NOMO-1 treated with dmso at 0.1 percent for 144 hours (cell line): ENCODE measurements around the gene DDX25.
"Not testable (repeated sequence)": the region's sequence is repeated elsewhere in the genome, so short reads cannot be mapped to it uniquely, and the experiment has no call there.

ENCODE experiments used
- DNase-seq: peaks from one replicate; lab custom pipeline; 2025; ENCODE audit not compliant: unreplicated experiment; lab: John Stamatoyannopoulos, UW

Gene DDX25

GRCh38 chr11:125902927-125903710 lies 1.2 kb upstream of the DDX25 start, which contains the start of gene PUS3:
PUS3 (minus strand) TSS chr11:125903206; CDS start chr11:125896284, 6,922 bp downstream.
- DNase-seq: peak; percentile 69

- DNase-seq: no peak
Observed at GRCh38 chr11:125904678-125905077, 370 bp downstream of the DDX25 start.

DNA sequence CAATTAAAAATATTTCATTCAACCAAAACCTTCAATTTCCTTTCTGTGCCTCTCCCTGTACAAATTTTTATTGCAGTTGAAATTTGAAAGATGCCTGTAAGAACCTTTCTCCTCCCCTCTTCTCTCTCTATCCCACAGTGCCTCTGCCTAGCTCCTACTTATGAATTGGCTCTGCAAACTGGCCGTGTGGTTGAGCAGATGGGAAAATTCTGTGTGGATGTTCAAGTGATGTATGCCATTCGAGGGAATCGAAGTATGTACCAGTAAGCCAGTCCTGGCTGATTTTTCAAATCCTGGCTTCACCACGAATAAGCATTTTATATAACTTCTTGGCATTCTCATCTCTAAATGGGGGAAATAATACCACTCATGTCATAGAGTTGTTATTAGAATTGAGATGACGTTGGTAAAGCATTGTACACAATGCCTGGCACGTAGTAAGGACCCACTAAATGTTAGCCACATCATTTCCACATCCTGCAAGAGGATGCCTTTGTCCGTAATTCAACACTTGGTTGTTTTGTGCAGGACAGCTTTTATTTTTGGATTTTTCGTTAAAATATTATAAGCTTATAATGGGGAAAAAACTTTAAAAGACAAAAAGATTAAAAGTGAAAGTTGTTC lies 6.0 kb downstream of the DDX25 start:
- DNase-seq: no peak

DNA sequence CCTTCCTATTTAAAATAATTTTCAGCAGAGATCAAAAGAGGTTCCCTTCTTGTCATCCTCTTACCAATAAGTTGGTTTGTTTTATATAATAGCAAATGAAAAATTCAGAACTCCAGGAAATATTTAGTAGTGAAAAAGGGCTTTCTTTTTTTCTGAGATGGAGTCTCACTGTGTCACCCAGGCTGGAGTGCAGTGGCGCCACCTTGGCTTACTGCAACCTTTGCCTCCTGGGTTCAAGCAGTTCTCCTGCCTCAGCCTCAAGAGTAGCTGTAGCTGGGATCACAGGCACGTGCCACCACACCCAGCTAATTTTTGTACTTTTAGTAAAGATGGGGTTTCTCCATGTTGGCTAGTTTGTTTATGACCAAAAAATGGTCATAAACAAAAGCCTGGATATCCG lies 10.3 kb downstream of the DDX25 start:
- DNase-seq: not testable (repeated sequence)

DNA sequence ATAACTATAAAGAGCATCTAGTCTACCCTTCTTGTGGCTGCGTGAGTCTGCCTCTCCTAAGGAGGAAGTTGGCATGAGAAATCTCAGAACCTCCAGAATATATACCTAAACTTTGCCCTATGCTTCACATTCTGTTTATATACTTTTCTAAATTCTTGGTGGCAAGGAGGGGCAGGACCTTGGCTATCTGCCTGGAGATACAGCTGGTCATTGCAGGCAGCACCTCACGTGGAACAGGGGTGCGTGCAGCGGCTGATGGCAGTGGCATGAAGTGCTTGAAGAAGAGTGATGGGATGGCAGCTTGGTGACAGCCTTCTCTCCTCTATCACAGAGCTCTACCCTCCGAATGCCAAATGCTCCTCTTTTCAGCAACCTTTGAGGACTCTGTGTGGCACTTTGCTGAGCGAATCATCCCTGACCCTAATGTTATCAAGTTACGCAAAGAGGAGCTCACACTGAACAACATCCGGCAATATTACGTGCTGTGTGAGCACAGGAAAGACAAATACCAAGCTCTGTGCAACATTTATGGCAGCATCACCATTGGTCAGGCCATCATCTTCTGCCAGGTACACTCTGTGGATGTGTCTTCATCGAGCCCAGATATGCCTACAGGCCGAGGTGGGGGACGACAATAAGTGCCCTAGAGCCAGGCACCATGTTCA lies 12.5 kb downstream of the DDX25 start:
- DNase-seq: no peak

GRCh38 chr11:125918140-125918840 lies 14.0 kb downstream of the DDX25 start:
- DNase-seq: no peak

- no peak for DNase-seq
Observed at GRCh38 chr11:125921042-125921441, 16.7 kb downstream of the DDX25 start.

- no peak for DNase-seq
Observed at GRCh38 chr11:125922156-125922555, 17.8 kb downstream of the DDX25 start.

GRCh38 chr11:125923012-125923579 lies 18.8 kb downstream of the DDX25 start:
- DNase-seq: peak; percentile 32

GRCh38 chr11:125923633-125924032 lies 19.3 kb downstream of the DDX25 start:
- DNase-seq: no peak

DNA sequence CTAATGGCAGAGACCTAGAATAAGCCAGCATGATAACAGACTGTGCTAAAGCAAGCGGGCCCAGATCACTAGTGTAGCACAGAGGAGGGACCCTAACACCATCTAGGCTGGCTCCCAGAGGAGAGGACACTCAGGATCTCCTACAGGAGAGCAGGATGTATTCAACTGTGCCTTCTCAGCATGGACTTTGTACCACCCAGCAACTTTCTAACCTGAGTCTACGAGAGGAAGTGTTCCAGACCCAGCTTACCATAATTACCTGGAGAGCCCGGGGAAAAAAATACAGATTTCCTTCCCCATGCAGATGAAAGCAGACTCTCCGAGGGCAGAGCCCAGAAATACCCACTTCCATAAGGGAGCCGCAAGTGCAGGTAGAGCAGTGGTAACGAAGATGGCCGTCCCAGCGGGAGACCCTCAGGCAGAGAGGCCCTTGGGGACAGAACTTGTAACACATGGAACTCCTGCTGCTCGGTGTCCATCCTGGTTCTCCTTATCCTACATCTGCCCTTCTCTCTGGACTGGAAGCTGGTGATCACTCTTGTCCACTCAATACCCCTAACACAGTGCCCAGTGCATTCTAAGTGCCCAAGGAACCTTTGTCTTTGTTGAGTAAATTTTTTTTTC lies 20.2 kb downstream of the DDX25 start:
- no peak for DNase-seq

DNA sequence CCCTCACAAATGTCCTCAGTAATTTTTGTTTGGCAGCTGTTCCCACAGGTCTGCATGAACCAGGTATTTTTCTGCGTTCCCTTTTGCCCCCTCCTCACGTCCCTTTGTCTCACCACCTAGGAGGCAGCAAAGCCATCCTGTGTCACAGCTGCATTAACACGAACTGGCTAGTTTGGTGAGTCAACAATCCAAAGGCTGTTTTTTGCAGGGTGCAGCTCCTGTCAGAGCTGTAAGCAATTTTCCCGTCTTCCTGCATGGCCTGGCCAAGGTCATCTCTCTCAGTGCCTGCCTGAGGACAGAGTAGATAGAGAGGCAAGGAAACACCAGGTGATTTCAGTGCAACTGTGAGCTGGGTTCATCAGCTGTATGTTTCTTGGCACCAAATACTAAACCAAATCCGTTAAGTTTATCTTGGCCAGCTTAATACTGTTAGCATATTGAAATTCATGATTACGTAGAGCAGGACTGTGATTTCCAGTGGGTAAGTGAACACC lies 21.0 kb downstream of the DDX25 start:
- no peak for DNase-seq

- DNase-seq: no peak
Observed at GRCh38 chr11:125925804-125926203, 21.5 kb downstream of the DDX25 start.

DNA sequence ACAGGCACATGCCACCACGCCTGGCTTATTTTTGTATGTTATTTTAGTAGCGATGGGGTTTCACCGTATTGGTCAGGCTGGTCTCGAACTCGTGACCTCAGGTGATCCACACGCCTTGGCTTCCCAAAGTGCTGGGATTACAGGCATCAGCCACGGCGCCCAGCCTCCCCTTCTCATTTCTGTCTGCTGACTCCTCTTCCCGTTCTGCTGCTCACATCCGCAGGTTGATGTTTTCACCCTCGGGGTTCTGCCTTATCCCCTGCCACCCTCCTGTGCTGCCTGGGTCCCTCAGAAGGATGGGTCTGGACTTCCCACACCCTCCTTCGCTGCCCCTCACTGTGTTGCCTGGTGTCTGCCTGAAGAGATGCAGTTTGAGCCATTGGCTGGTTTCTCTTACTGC lies 22.4 kb downstream of the DDX25 start:
- DNase-seq: no peak

GRCh38 chr11:125929445-125930075 lies 25.3 kb downstream of the DDX25 start:
- DNase-seq: no peak

GRCh38 chr11:125930076-125930450 lies 25.8 kb downstream of the DDX25 start:
- DNase-seq: no peak

DNA sequence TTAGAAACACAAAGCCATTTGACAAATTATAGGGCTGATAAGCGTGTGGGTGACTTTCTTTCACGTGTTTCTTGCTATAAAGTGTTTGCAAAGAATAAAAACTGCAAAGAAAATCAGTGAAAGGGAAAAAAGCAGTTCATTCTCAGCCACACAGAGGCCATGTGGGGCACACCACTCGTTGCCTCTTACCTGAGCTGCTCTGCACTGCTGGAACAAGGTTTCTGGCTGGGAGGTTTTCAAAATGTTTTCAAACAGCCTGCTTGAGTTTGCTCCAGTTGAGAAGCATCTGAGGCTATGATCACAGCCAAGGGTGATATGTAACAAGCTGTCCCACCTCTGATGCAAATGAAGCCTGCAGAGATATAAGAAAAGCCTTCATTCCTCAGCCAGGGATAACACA lies 26.8 kb downstream of the DDX25 start:
- DNase-seq: no peak

GRCh38 chr11:125931668-125932067 lies 27.4 kb downstream of the DDX25 start:
- no peak for DNase-seq

DNA sequence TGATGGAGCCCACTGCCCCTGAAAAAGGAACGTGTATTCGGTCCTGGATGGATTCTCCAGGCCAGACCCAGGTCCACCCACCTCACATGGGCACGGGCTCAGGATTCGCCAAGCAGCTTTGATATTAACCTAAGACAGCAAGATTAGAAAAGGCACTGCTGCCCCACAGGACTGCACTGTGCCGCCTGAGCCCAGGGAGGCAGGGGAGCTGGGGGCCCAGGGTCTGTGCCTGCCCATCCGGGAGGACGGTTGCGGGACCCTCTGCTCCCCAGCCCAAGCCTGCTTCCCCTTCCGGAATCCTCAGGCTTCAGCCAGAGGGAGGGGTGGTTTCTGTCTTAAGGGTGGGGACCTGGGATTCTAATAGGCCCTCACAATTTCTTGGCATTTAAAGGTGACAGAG lies 28.0 kb downstream of the DDX25 start:
- DNase-seq: no peak
